B cell (primary cell): Measurements from ENCODE around the gene ACTRT3. TPM values are rescaled to one million over a fixed set of nuclear protein-coding genes. Genes with fewer than 3 reads are reported as not detected.
A peak's percentile ranks its signal among the peaks of the same experiment; 100 is the strongest.

Experiments used
- ATAC-seq: fragments of 200-7000 bp; cut with Tn5 transposase; one replicate; pipeline ENCODE4 v1.10.0; 2021; ENCODE audit warnings: low read depth, mild to moderate bottlenecking, moderate number of reproducible peaks, moderate library complexity
- CTCF ChIA-PET: fragments of 350-600 bp; sonication (Branson Sonifier 250); formaldehyde crosslinking; loops from one replicate; lab custom pipeline; 2021; ENCODE audit warnings: antibody characterized with exemption, inconsistent platforms; lab: Charles Lee
- POLR2A ChIA-PET: fragments of 350-600 bp; sonication (Branson Sonifier 250); formaldehyde crosslinking; loops from one replicate; lab custom pipeline; 2021; ENCODE audit warnings: antibody characterized with exemption; lab: Charles Lee
- DNase-seq: peaks from one replicate; pipeline ENCODE4 v3.0.0; 2013
- H2AFZ ChIP-seq: 2 replicates; pipeline ENCODE4 v1.6.1; 2012; ENCODE audit warnings: mild to moderate bottlenecking, low read depth, low read length; ENCODE audit not compliant: insufficient read depth, poor library complexity, severe bottlenecking
- H3K27ac ChIP-seq, 2 donors: 1 replicate in 1 of 2; 2 replicates in 1 of 2; pipeline ENCODE4 v1.5.1; 2012 to 2013; ENCODE audit warnings: low read length in 2 of 2, mild to moderate bottlenecking in 2 of 2, moderate library complexity in 1 of 2
- H3K27me3 ChIP-seq, 4 experiments: fragments of 200-600 bp in 1 of 4; sonication (generic) in 1 of 4; replicated peaks in 1 of 4; 1 replicate in 2 of 4; 2 replicates in 2 of 4; pipeline versions ENCODE4 v1.6.1 to v1.7.0; 2013 to 2016; ENCODE audit warnings: low read length in 3 of 4, mild to moderate bottlenecking in 2 of 4, mixed read lengths in 1 of 4, moderate library complexity in 1 of 4; ENCODE audit not compliant: insufficient read depth in 4 of 4, control insufficient read depth in 3 of 4; ENCODE audit errors: control extremely low read depth in 1 of 4
- H3K36me3 ChIP-seq, 2 experiments: replicated peaks in 1 of 2; 1 replicate in 1 of 2; 2 replicates in 1 of 2; pipeline versions ENCODE4 v1.6.1 to v1.7.1; 2013; ENCODE audit warnings: low read length in 1 of 2; ENCODE audit not compliant: insufficient read depth in 2 of 2, control insufficient read depth in 1 of 2; ENCODE audit errors: control extremely low read depth in 1 of 2, extremely low read depth in 1 of 2
- H3K4me1 ChIP-seq, 2 donors: fragments of 200-600 bp in 1 of 2; sonication (generic) in 1 of 2; 1 replicate in 1 of 2; 2 replicates in 1 of 2; pipeline versions ENCODE4 v1.5.1 to v1.6.1; 2013 to 2017; ENCODE audit warnings: low read length in 2 of 2; ENCODE audit not compliant: control insufficient read depth in 2 of 2, insufficient read depth in 2 of 2
- H3K4me2 ChIP-seq: replicated peaks from 2 replicates; pipeline ENCODE3; 2012; ENCODE audit warnings: mild to moderate bottlenecking, low read depth, low read length; ENCODE audit not compliant: poor library complexity, severe bottlenecking
- H3K4me3 ChIP-seq, 5 experiments: fragments of 200-600 bp in 1 of 5; sonication (generic) in 1 of 5; 1 replicate in 3 of 5; 2 replicates in 2 of 5; pipeline versions ENCODE4 v1.5.1 to v1.7.0; 2011 to 2016; ENCODE audit warnings: low read length in 4 of 5, mild to moderate bottlenecking in 4 of 5, low read depth in 2 of 5, control low read depth in 1 of 5, moderate library complexity in 1 of 5; ENCODE audit not compliant: insufficient read depth in 1 of 5; ENCODE audit errors: control extremely low read depth in 1 of 5, extremely low read depth in 1 of 5
- H3K79me2 ChIP-seq: fragments of 200-600 bp; sonication (generic); one replicate; pipeline ENCODE4 v1.6.0; 2016; ENCODE audit warnings: low read length; ENCODE audit not compliant: control insufficient read depth, insufficient read depth
- H3K9ac ChIP-seq: fragments of 200-600 bp; sonication (generic); 2 replicates; pipeline ENCODE4 v1.6.1; 2017; ENCODE audit warnings: mild to moderate bottlenecking, low read length, moderate library complexity
- H3K9me3 ChIP-seq, 3 donors: one replicate each; pipeline versions ENCODE4 v1.6.1 to v1.7.1; 2013; ENCODE audit warnings: low read length in 2 of 3; ENCODE audit not compliant: control insufficient read depth in 2 of 3, insufficient read depth in 1 of 3; ENCODE audit errors: control extremely low read depth in 1 of 3
- H4K20me1 ChIP-seq: 2 replicates; pipeline ENCODE4 v1.6.0; 2012; ENCODE audit warnings: mild to moderate bottlenecking, low read length; ENCODE audit not compliant: insufficient read depth, control insufficient read depth, poor library complexity, severe bottlenecking
- H3K27ac Mint-ChIP-seq: one replicate; pipeline ENCODE4 v1.8.0; 2021; ENCODE audit warnings: mixed read lengths
- H3K27me3 Mint-ChIP-seq: one replicate; pipeline ENCODE4 v1.8.0; 2021; ENCODE audit warnings: mixed read lengths
- H3K4me1 Mint-ChIP-seq: one replicate; pipeline ENCODE4 v1.8.0; 2021; ENCODE audit warnings: mixed read lengths
- H3K4me3 Mint-ChIP-seq: one replicate; pipeline ENCODE4 v1.8.0; 2021; ENCODE audit warnings: mixed read lengths
- H3K9me3 Mint-ChIP-seq: one replicate; pipeline ENCODE4 v1.8.0; 2022; ENCODE audit warnings: mixed read lengths; ENCODE audit not compliant: insufficient read depth
- CTCF ChIP-seq: fragments of 200-600 bp; IDR thresholded peaks from one replicate; pipeline ENCODE4 v1.8.0; 2022; ENCODE audit warnings: antibody characterized with exemption, mild to moderate bottlenecking
- EZH2 ChIP-seq: IDR thresholded peaks from 2 replicates; pipeline ENCODE4 v1.6.1; 2012; ENCODE audit warnings: borderline replicate concordance, low read depth, mild to moderate bottlenecking, moderate library complexity, low read length; ENCODE audit not compliant: insufficient read depth, poor library complexity, severe bottlenecking
- WGBS: methylation state at CpG from one replicate; pipeline ENCODE4 v1.1.5; 2013; ENCODE audit warnings: missing lambda C conversion rate; ENCODE audit not compliant: insufficient coverage; 5-methylcytosine and 5-hydroxymethylcytosine counted together
- intact Hi-C: fragments of 100-400 bp; cut with micrococcal nuclease; formaldehyde crosslinking; loops from one replicate; pipeline ENCODE4 v1.10.0; 2022
- polyA plus RNA-seq: library from polyadenylated mRNA; depleted of rRNA; stranded (reverse); fragments of >200 nt; gene quantifications from 2 replicates; pipeline ENCODE4 v1.2.3, GENCODE V29; 2012
- total RNA-seq, 2 donors: library from RNA; stranded (reverse); fragments of 120-200 nt in 1 of 2; gene quantifications; 1 replicate in 1 of 2; 2 replicates in 1 of 2; pipeline versions ENCODE4 v1.2.3 to v1.2.4, GENCODE V29; 2013 to 2022

ACTRT3 gene
- total and polyA plus RNA-seq, 2 donors (not counting 1 experiment from before 2014, with no cell fraction given), result 0.18 to 0.37 TPM

- peaks cover 0 to 6% (median 6%) of the 10 kb centered on the region in 3 donors for H3K9me3 ChIP-seq
- intact Hi-C loops, result loop anchor here (1.0 to 5.0 kb wide), 4 partner anchors 47 to 226 kb away; partner anchors contain the start of genes GPR160 and TERC
- H3K4me2 ChIP-seq, result peak overlapping the region; percentile 82
- H3K9me3 Mint-ChIP-seq, result no peaks in the 10 kb centered on the region
- DNase-seq (peak; percentile 66), ATAC-seq (peak; percentile 18)
- peaks cover 34% of the 10 kb centered on the region for H3K4me1 Mint-ChIP-seq
- ChIA-PET CTCF (interaction anchor here (0.6 to 2.3 kb wide), 12 partner anchors 15 to 287 kb away, joined by 3 to 13 read pairs (median 4); partner anchors contain the start of genes ACTRT3 and SEC62), POLR2A (interaction anchor here (0.7 to 2.0 kb wide), 7 partner anchors 31 to 191 kb away, joined by 3 to 13 read pairs (median 5); partner anchors contain the start of genes ACTRT3, MYNN and TERC)
- H3K27me3 ChIP-seq, result no peaks in the 10 kb centered on the region
- no peaks in the 10 kb centered on the region for H3K36me3 ChIP-seq
- H4K20me1 ChIP-seq, result no peaks in the 10 kb centered on the region
- H3K79me2 ChIP-seq, result no peaks in the 10 kb centered on the region
- peak overlapping the region; percentile 46 to 77 for H3K27ac ChIP-seq
- 4% methylated on average over 25 of the region's 29 CpGs for WGBS
- TF ChIP-seq EZH2 (no peak), CTCF (no peak)
- H3K4me3 ChIP-seq, result peak overlapping the region; percentile 17 to 79 (median 68)
- peak overlapping the region; percentile 93 for H3K27ac Mint-ChIP-seq
- peak overlapping the region; percentile 87 for H3K4me3 Mint-ChIP-seq
- H3K27me3 Mint-ChIP-seq, result no peaks in the 10 kb centered on the region
- H2AFZ ChIP-seq, result peak overlapping the region; percentile 91
- peak overlapping the region; percentile 66 for H3K9ac ChIP-seq
- peaks cover 19 to 28% of the 10 kb centered on the region in 2 donors for H3K4me1 ChIP-seq
Observed at GRCh38 chr3:169811631-169812331, 42.4 kb upstream of the ACTRT3 start.
